Hepatocyte (in vitro differentiated cells): ENCODE data around the gene PCSK6.

Experiments
- EZH2 ChIP-seq: fragments of 200-600 bp; sonication (generic); IDR thresholded peaks from 2 replicates; pipeline ENCODE4 v1.6.1; 2016; ENCODE audit warnings: antibody characterized with exemption, mild to moderate bottlenecking, borderline replicate concordance
- TF ChIP-seq, protein P1 (sequence below): fragments of 200-600 bp; sonication (generic); IDR thresholded peaks from 2 replicates; pipeline ENCODE4 v1.5.1; 2016; ENCODE audit warnings: antibody characterized with exemption, mild to moderate bottlenecking; ENCODE audit not compliant: poor library complexity

DNA sequence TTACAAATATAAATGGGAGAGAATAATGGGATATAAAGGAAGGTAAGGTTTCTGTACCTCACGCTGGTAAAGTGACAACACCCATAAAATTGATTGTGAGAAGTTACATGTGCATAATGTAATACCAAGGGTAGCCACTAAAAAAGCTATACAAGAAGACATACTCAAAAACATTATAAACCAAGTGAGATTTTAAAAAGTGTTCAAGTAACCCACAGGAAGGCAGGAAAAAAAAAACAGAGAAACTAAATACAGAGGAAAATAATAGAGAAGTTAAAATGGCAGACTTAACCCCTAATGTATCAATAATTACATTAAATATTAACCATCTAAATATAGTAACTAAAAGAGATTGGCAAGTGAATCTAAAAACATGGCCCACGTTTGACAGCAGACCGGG, 76.3 kb downstream of the PCSK6 start:
- TF ChIP-seq, protein P1, sequence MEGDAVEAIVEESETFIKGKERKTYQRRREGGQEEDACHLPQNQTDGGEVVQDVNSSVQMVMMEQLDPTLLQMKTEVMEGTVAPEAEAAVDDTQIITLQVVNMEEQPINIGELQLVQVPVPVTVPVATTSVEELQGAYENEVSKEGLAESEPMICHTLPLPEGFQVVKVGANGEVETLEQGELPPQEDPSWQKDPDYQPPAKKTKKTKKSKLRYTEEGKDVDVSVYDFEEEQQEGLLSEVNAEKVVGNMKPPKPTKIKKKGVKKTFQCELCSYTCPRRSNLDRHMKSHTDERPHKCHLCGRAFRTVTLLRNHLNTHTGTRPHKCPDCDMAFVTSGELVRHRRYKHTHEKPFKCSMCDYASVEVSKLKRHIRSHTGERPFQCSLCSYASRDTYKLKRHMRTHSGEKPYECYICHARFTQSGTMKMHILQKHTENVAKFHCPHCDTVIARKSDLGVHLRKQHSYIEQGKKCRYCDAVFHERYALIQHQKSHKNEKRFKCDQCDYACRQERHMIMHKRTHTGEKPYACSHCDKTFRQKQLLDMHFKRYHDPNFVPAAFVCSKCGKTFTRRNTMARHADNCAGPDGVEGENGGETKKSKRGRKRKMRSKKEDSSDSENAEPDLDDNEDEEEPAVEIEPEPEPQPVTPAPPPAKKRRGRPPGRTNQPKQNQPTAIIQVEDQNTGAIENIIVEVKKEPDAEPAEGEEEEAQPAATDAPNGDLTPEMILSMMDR, result no peak
- no peak for TF ChIP-seq EZH2
